Small intestine (tissue), 7 donors: ENCODE data around the gene PPP1R36. TPM values are rescaled to one million over a fixed set of nuclear protein-coding genes. Genes with fewer than 3 reads are reported as not detected.
"Not testable (repeated sequence)": the region's sequence is repeated elsewhere in the genome, so short reads cannot be mapped to it uniquely, and the experiment has no call there.

Experiments
- DNase-seq, 2 donors: peaks; one replicate each; pipeline versions ENCODE4 v3.0.0 to v3.0.0-alpha.2; 2013
- FAIRE-seq: peaks from 2 replicates; lab custom pipeline; 2012; peaks lifted over from hg19 to GRCh38; lab: Jason Lieb, UNC
- H3K27ac ChIP-seq, 3 donors: one replicate each; pipeline ENCODE4 v1.5.1; 2013; ENCODE audit warnings: low read length in 2 of 3, mild to moderate bottlenecking in 2 of 3, control low read depth in 1 of 3, inconsistent platforms in 1 of 3, low read depth in 1 of 3, moderate library complexity in 1 of 3
- H3K27me3 ChIP-seq, 3 donors: one replicate each; pipeline ENCODE4 v1.6.1; 2013; ENCODE audit warnings: low read length in 3 of 3, inconsistent platforms in 1 of 3; ENCODE audit not compliant: control insufficient read depth in 3 of 3, insufficient read depth in 3 of 3
- H3K36me3 ChIP-seq, 3 donors: one replicate each; pipeline ENCODE4 v1.6.1; 2013; ENCODE audit warnings: low read length in 3 of 3, inconsistent platforms in 1 of 3, low read depth in 1 of 3, mild to moderate bottlenecking in 1 of 3, moderate library complexity in 1 of 3; ENCODE audit not compliant: control insufficient read depth in 3 of 3, insufficient read depth in 2 of 3
- H3K4me1 ChIP-seq, 3 donors: one replicate each; pipeline ENCODE4 v1.6.1; 2013; ENCODE audit warnings: low read length in 2 of 3, inconsistent platforms in 1 of 3, low read depth in 1 of 3, mild to moderate bottlenecking in 1 of 3, moderate library complexity in 1 of 3; ENCODE audit not compliant: control insufficient read depth in 3 of 3, insufficient read depth in 2 of 3
- H3K4me3 ChIP-seq, 3 donors: one replicate each; pipeline ENCODE4 v1.5.1; 2013; ENCODE audit warnings: low read length in 3 of 3, control low read depth in 1 of 3, inconsistent platforms in 1 of 3, low read depth in 1 of 3, mild to moderate bottlenecking in 1 of 3, moderate library complexity in 1 of 3
- H3K9me3 ChIP-seq, 2 donors: one replicate each; pipeline ENCODE4 v1.6.1; 2013; ENCODE audit warnings: low read depth in 1 of 2, low read length in 1 of 2; ENCODE audit not compliant: control insufficient read depth in 2 of 2, insufficient read depth in 1 of 2
- WGBS, 3 donors: extraction: QIAGEN DNeasy Blood & Tissue Kit; methylation state at CpG; one replicate each; pipeline ENCODE4 v1.1.7; 2013; 5-methylcytosine and 5-hydroxymethylcytosine counted together
- polyA plus RNA-seq, 4 donors: library from polyadenylated mRNA; stranded (reverse) in 3 of 4; unstranded in 1 of 4; fragments of 200-250 nt in 3 of 4; fragments of 120-200 nt in 1 of 4; gene quantifications; one replicate each; pipeline versions ENCODE4 v1.2.1 to v1.2.3, GENCODE V29; 2013
- donor health status: healthy with polysubstance abuse.
- donor health status: control.
- donor health status: control.
- donor health status: Bipolar disorder and iron deficiency.
- donor health status: healthy.

The PPP1R36 gene
- polyA plus RNA-seq, 4 donors: 1.6 to 7.8 (median 4.9) TPM

- Histone ChIP-seq H3K4me1 (peaks cover 0 to 15% (median 4%) of the 10 kb centered on the region in 3 donors), H3K27me3 (no peaks in the 10 kb centered on the region), H3K9me3 (no peaks in the 10 kb centered on the region), H3K4me3 (no peak overlapping the region), H3K27ac (no peak overlapping the region), H3K36me3 (no peaks in the 10 kb centered on the region)
- DNase-seq (no peak), FAIRE-seq (no peak)
- WGBS, 3 donors: 86 to 95% (median 91%) methylated on average over 2 of the region's 2 CpGs
Observed at GRCh38 chr14:64513271-64513670, 36.5 kb upstream of the PPP1R36 start.

GRCh38 chr14:64515053-64515452 is 34.7 kb upstream of the PPP1R36 start:
- no peaks in the 10 kb centered on the region for H3K27me3 ChIP-seq
- H3K4me3 ChIP-seq: no peak overlapping the region
- WGBS, 3 donors: 11 to 36% (median 19%) methylated on average over 1 of the region's 1 CpG
- H3K36me3 ChIP-seq: no peaks in the 10 kb centered on the region
- no peak for FAIRE-seq
- DNase-seq: no peak
- no peak overlapping the region for H3K27ac ChIP-seq
- peaks cover 0 to 9% (median 4%) of the 10 kb centered on the region in 3 donors for H3K4me1 ChIP-seq
- no peaks in the 10 kb centered on the region for H3K9me3 ChIP-seq

- H3K4me1 ChIP-seq: peaks cover 0 to 2% (median 0%) of the 10 kb centered on the region in 3 donors
- no peak overlapping the region for H3K27ac ChIP-seq
- no peak overlapping the region for H3K4me3 ChIP-seq
- H3K36me3 ChIP-seq: peaks cover 0 to 7% (median 0%) of the 10 kb centered on the region in 3 donors
- H3K27me3 ChIP-seq: no peaks in the 10 kb centered on the region
- FAIRE-seq: no peak
- H3K9me3 ChIP-seq: no peaks in the 10 kb centered on the region
- 40 to 73% (median 71%) methylated on average over 1 of the region's 1 CpG for WGBS, 3 donors
- no peak for DNase-seq
Observed at GRCh38 chr14:64516969-64517368, 32.8 kb upstream of the PPP1R36 start.

GRCh38 chr14:64517667-64518066 is 32.1 kb upstream of the PPP1R36 start:
- not testable (repeated sequence) for H3K4me3 ChIP-seq, H3K27me3 ChIP-seq, H3K9me3 ChIP-seq, FAIRE-seq, H3K4me1 ChIP-seq, H3K27ac ChIP-seq, DNase-seq, H3K36me3 ChIP-seq
- WGBS, 3 donors: 72 to 93% (median 88%) methylated on average over 6 of the region's 6 CpGs

- Histone ChIP-seq H3K4me1 (peaks cover 0 to 2% (median 0%) of the 10 kb centered on the region in 3 donors), H3K36me3 (peaks cover 3 to 9% (median 7%) of the 10 kb centered on the region in 3 donors), H3K4me3 (no peak overlapping the region), H3K9me3 (no peaks in the 10 kb centered on the region), H3K27me3 (no peaks in the 10 kb centered on the region), H3K27ac (no peak overlapping the region)
- DNase-seq (no peak), FAIRE-seq (no peak)
- 47 to 84% (median 59%) methylated on average over 4 of the region's 4 CpGs for WGBS, 3 donors
Observed at GRCh38 chr14:64518229-64518628, 31.5 kb upstream of the PPP1R36 start.

- FAIRE-seq: no peak
- WGBS, 3 donors: 92 to 95% (median 94%) methylated on average over 4 of the region's 4 CpGs
- Histone ChIP-seq H3K36me3 (peaks cover 3 to 10% (median 9%) of the 10 kb centered on the region in 3 donors), H3K4me3 (no peak overlapping the region), H3K27me3 (no peaks in the 10 kb centered on the region), H3K27ac (no peak overlapping the region), H3K9me3 (no peaks in the 10 kb centered on the region), H3K4me1 (peaks cover 0 to 2% (median 0%) of the 10 kb centered on the region in 3 donors)
- no peak for DNase-seq
Observed at GRCh38 chr14:64520699-64521098, 29.1 kb upstream of the PPP1R36 start.

GRCh38 chr14:64522591-64523355 is 27.0 kb upstream of the PPP1R36 start:
- Histone ChIP-seq H3K9me3 (no peaks in the 10 kb centered on the region), H3K27me3 (no peaks in the 10 kb centered on the region), H3K36me3 (peaks cover 3 to 15% (median 9%) of the 10 kb centered on the region in 3 donors), H3K4me3 (no peak overlapping the region), H3K27ac (peak overlapping the region in 1 of 3 donors; percentile 12), H3K4me1 (peaks cover 0 to 2% (median 0%) of the 10 kb centered on the region in 3 donors)
- DNase-seq (no peak), FAIRE-seq (no peak)
- WGBS, 3 donors: 72 to 86% (median 75%) methylated on average over 9 of the region's 9 CpGs

- FAIRE-seq (no peak), DNase-seq (no peak)
- H3K4me3 ChIP-seq: no peak overlapping the region
- no peak overlapping the region for H3K27ac ChIP-seq
- H3K4me1 ChIP-seq: peaks cover 0 to 2% (median 0%) of the 10 kb centered on the region in 3 donors
- H3K9me3 ChIP-seq: no peaks in the 10 kb centered on the region
- H3K27me3 ChIP-seq: no peaks in the 10 kb centered on the region
- WGBS, 3 donors: 87 to 97% (median 89%) methylated on average over 2 of the region's 2 CpGs
- peaks cover 3 to 16% (median 9%) of the 10 kb centered on the region in 3 donors for H3K36me3 ChIP-seq
Observed at GRCh38 chr14:64525354-64525753, 24.4 kb upstream of the PPP1R36 start.
